ENCODE data around the gene CTNNA2.

The CTNNA2 gene

DNA sequence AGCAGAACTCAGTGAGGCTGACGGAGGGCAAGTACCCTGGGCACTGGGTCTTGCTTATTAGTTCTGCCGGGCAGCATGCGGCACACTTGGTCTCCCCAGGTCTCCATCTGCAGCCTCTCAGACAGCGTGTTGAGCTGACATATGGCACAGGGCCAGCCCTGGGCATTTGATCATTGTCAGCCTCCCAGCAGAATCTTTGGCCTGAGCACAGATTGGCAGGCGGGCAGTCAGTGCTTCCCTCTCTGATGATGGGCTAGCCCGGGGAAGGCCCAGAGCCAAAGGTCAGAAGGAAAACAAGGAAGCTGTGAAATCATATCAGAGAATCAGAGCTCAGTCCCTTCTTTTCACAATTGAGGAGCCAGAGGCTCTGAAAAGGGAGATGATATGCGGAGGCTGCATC is 941.8 kb downstream of the CTNNA2 start:
- Mint-ChIP-seq H3K27me3 (ENCODE audit: low read depth) (peaks cover 12% of the 10 kb centered on the region), H3K9me3 (no peaks in the 10 kb centered on the region), H3K36me3 (ENCODE audit: low read depth) (no peaks in the 10 kb centered on the region), H3K4me1 (peaks cover 6% of the 10 kb centered on the region), H3K27ac (no peak overlapping the region), H3K4me3 (no peak overlapping the region)
- TF ChIP-seq, protein P1, sequence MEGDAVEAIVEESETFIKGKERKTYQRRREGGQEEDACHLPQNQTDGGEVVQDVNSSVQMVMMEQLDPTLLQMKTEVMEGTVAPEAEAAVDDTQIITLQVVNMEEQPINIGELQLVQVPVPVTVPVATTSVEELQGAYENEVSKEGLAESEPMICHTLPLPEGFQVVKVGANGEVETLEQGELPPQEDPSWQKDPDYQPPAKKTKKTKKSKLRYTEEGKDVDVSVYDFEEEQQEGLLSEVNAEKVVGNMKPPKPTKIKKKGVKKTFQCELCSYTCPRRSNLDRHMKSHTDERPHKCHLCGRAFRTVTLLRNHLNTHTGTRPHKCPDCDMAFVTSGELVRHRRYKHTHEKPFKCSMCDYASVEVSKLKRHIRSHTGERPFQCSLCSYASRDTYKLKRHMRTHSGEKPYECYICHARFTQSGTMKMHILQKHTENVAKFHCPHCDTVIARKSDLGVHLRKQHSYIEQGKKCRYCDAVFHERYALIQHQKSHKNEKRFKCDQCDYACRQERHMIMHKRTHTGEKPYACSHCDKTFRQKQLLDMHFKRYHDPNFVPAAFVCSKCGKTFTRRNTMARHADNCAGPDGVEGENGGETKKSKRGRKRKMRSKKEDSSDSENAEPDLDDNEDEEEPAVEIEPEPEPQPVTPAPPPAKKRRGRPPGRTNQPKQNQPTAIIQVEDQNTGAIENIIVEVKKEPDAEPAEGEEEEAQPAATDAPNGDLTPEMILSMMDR (IDR thresholded peaks at IDR 0.05; ENCODE audit: unreplicated experiment in 3 of 3): no peak

DNA sequence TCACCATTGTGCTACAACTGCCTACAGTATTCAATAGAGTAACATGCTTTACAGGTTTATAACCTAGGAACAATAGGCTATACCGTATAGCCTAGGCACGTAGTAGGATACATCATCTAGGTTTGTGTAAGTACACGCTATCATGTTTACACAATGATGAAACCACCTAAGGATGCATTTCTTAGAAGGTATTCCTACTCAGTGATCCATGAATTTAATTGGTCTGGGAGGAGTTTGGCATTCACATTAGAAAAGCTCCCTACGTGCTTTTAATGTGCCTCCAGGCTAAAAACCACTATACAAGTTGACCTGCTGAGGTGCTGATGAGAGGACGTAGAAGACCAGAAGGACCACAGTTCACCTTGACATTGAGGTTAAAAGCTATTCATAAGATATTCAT is 946.2 kb downstream of the CTNNA2 start:
- Mint-ChIP-seq H3K27me3 (ENCODE audit: low read depth) (peaks cover 14% of the 10 kb centered on the region), H3K9me3 (peaks cover 4% of the 10 kb centered on the region), H3K4me3 (no peak overlapping the region), H3K36me3 (ENCODE audit: low read depth) (no peaks in the 10 kb centered on the region), H3K27ac (peak overlapping the region in 1 of 3 experiments; percentile 10), H3K4me1 (peaks cover 11% of the 10 kb centered on the region)
- TF ChIP-seq, protein P1 (IDR thresholded peaks at IDR 0.05; ENCODE audit: unreplicated experiment in 3 of 3): no peak

DNA sequence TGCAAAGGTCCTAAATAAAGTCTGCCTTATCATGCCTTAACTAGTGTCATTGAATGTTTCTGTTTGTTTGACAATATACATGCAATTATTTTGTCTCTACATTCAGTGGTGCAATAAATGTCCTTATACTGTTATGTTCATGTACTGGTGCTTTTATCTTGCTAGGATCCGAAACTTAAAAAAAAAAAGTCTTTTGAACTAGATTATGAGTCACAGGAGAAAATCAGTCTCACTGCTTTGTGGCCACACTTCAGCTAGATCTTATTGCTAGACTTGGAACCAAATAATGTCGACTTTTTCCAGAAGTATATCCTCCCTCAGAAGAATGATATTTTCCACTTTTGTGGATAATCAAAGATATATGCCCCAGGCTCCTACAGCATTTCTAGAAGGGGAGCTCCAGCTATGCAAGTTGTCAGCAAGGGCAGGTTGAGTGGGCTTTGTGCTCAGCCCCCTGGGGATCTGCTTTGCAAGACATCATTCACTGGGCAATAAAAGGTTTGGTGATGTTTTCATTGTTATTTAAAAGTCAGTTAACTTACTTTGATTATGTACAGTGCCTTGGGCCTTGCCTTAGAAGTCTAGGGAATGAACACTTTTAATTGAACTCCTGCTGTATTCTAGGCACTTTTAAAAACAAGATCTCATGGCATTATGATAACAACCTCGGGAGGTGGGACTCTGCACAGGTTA is 948.8 kb downstream of the CTNNA2 start:
- peaks cover 4% of the 10 kb centered on the region for H3K9me3 Mint-ChIP-seq

DNA sequence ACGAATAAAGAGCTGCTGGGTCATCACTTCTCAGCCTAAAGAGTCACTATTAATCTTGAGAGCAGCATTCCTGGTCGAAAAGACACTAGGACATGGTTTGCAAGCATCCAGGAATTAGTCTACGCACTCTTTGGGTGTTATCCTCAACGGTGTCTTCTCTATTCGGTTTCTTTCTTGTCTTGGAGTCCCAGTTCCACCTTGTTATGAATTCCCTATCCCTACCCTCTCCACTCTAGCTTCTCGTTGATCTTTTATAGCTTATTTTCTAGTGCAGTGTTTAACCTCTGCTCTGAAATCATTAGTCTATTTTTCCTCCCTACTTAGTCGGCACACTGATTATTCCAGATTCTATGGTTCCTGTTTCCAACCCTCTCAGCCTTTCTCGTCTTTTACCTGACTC is 949.8 kb downstream of the CTNNA2 start:
- peaks cover 4% of the 10 kb centered on the region for H3K9me3 Mint-ChIP-seq
- no peak overlapping the region for H3K27ac Mint-ChIP-seq
- H3K4me1 Mint-ChIP-seq: peaks cover 5% of the 10 kb centered on the region
- no peaks in the 10 kb centered on the region for H3K36me3 Mint-ChIP-seq (ENCODE audit: low read depth)
- TF ChIP-seq, protein P1 (IDR thresholded peaks at IDR 0.05; ENCODE audit: unreplicated experiment in 3 of 3): no peak
- no peak overlapping the region for H3K4me3 Mint-ChIP-seq
- peaks cover 4% of the 10 kb centered on the region for H3K27me3 Mint-ChIP-seq (ENCODE audit: low read depth)

More for the DNA sequence above, 948.8 kb downstream of the CTNNA2 start:
- TF ChIP-seq, protein P1 (IDR thresholded peaks at IDR 0.05; ENCODE audit: unreplicated experiment in 3 of 3): no peak
- Mint-ChIP-seq H3K27me3 (ENCODE audit: low read depth) (peaks cover 4% of the 10 kb centered on the region), H3K4me1 (peaks cover 5% of the 10 kb centered on the region), H3K36me3 (ENCODE audit: low read depth) (no peaks in the 10 kb centered on the region), H3K4me3 (no peak overlapping the region), H3K27ac (no peak overlapping the region)

DNA sequence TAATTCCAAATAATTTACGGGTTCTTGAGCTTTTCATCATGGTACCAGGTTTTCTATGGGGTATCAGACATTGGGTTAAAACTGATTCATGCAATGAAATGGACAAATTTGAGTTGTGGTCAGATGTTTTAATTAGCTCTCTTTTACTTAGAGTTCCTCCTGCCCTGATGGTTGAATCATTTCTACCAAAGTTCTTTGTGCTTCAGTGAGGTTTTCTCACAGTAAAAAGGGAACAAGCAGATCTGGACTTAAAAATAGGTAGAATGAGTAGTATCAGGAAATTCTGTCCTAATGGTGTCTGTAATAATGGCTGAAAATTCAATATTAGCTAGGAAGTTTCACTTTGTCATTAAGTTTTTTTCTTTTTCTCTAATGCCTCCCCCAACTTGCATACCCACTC is 951.4 kb downstream of the CTNNA2 start:
- H3K4me3 Mint-ChIP-seq: no peak overlapping the region
- H3K4me1 Mint-ChIP-seq: peaks cover 5% of the 10 kb centered on the region
- TF ChIP-seq, protein P1 (IDR thresholded peaks at IDR 0.05; ENCODE audit: unreplicated experiment in 3 of 3): no peak

DNA sequence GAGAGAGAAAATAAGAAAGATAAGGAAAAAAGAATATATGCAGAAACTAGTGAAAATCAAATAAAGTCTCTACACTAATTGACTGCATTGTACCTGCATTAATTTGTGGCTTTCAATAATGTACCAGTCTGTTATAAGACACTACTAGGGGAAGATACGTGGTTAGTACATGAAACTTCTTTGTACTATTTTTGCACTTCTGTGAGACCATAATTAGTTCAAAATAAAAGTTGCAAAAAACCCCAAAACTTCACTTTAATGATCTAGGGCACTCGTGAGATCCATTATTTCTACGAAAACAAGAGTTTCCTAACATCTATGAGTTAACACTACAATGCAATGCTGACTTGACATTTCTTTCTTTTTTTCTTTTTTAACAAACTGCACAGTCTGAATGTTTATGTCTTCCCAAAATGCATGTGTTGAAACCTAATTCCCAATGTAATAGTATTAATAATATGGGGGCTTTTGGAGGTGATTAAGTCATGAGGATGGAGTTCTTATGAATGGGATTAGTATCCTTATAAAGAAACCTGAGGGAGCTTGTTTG is 954.5 kb downstream of the CTNNA2 start:
- H3K4me3 Mint-ChIP-seq: no peak overlapping the region
- TF ChIP-seq, protein P1 (IDR thresholded peaks at IDR 0.05; ENCODE audit: unreplicated experiment in 3 of 3): no peak
- H3K27me3 Mint-ChIP-seq (ENCODE audit: low read depth): peaks cover 5% of the 10 kb centered on the region
- H3K36me3 Mint-ChIP-seq (ENCODE audit: low read depth): no peaks in the 10 kb centered on the region
- H3K27ac Mint-ChIP-seq: no peak overlapping the region
- peaks cover 25% of the 10 kb centered on the region for H3K9me3 Mint-ChIP-seq
- no peaks in the 10 kb centered on the region for H3K4me1 Mint-ChIP-seq

More for the DNA sequence above, 951.4 kb downstream of the CTNNA2 start:
- H3K9me3 Mint-ChIP-seq: peaks cover 4% of the 10 kb centered on the region
- H3K36me3 Mint-ChIP-seq (ENCODE audit: low read depth): no peaks in the 10 kb centered on the region
- no peak overlapping the region for H3K27ac Mint-ChIP-seq
- peaks cover 4% of the 10 kb centered on the region for H3K27me3 Mint-ChIP-seq (ENCODE audit: low read depth)

Data from nephron (organoid).